Loucy (cell line): ENCODE data around the gene MEF2A.

Experiments used
- H2AFZ ChIP-seq: fragments of 200-600 bp; sonication (generic); 2 replicates; pipeline ENCODE4 v1.6.0; 2016; ENCODE audit warnings: antibody characterized with exemption, mild to moderate bottlenecking, low read length, moderate library complexity
- H3F3A ChIP-seq: fragments of 200-600 bp; 2 replicates; pipeline ENCODE4 v1.6.0; 2016; ENCODE audit warnings: antibody characterized with exemption, low read depth, mild to moderate bottlenecking
- H3K27me3 ChIP-seq: fragments of 200-600 bp; sonication (generic); 2 replicates; pipeline ENCODE4 v1.6.1; 2014; ENCODE audit warnings: low read length, mild to moderate bottlenecking; ENCODE audit not compliant: insufficient read depth, poor library complexity, severe bottlenecking
- H3K36me3 ChIP-seq: fragments of 200-600 bp; sonication (generic); 2 replicates; pipeline ENCODE4 v1.6.1; 2016; ENCODE audit warnings: low read length; ENCODE audit not compliant: insufficient read depth
- H3K4me1 ChIP-seq: fragments of 200-600 bp; sonication (generic); 2 replicates; pipeline ENCODE4 v1.5.1; 2014; ENCODE audit warnings: low read length, mild to moderate bottlenecking; ENCODE audit not compliant: insufficient read depth, poor library complexity, severe bottlenecking
- H3K4me2 ChIP-seq: fragments of 200-600 bp; sonication (generic); 2 replicates; pipeline ENCODE4 v1.6.0; 2014; ENCODE audit warnings: antibody characterized with exemption, low read length, low read depth, mild to moderate bottlenecking; ENCODE audit not compliant: poor library complexity, severe bottlenecking
- H3K4me3 ChIP-seq: fragments of 200-600 bp; sonication (generic); 2 replicates; pipeline ENCODE4 v1.5.1; 2014; ENCODE audit warnings: low read length, mild to moderate bottlenecking, mixed read lengths; ENCODE audit not compliant: poor library complexity, severe bottlenecking
- H3K79me2 ChIP-seq: fragments of 200-600 bp; sonication (generic); 2 replicates; pipeline ENCODE4 v1.6.1; 2014; ENCODE audit warnings: low read length; ENCODE audit not compliant: insufficient read depth
- H3K9ac ChIP-seq: fragments of 200-600 bp; sonication (generic); 2 replicates; pipeline ENCODE4 v1.6.0; 2014; ENCODE audit warnings: mild to moderate bottlenecking, low read depth, low read length, moderate library complexity; ENCODE audit not compliant: poor library complexity, severe bottlenecking
- H3K9me2 ChIP-seq: fragments of 200-600 bp; sonication (generic); replicated peaks from 2 replicates; pipeline ENCODE4 v1.6.1; 2016; ENCODE audit warnings: low read depth, low read length, mixed read lengths
- H3K9me3 ChIP-seq: fragments of 200-600 bp; sonication (generic); 2 replicates; pipeline ENCODE4 v1.6.1; 2014; ENCODE audit warnings: mild to moderate bottlenecking, antibody characterized with exemption, low read length, low read depth; ENCODE audit not compliant: insufficient read depth
- H4K20me1 ChIP-seq: fragments of 200-600 bp; sonication (generic); 2 replicates; pipeline ENCODE4 v1.6.0; 2014; ENCODE audit warnings: antibody characterized with exemption, low read length, mild to moderate bottlenecking; ENCODE audit not compliant: insufficient read depth, poor library complexity, severe bottlenecking
- EZH2phosphoT487 ChIP-seq: fragments of 200-600 bp; IDR thresholded peaks from 2 replicates; pipeline ENCODE4 v1.6.1; 2018; ENCODE audit warnings: antibody characterized with exemption, mild to moderate bottlenecking, moderate library complexity, borderline replicate concordance
- TF ChIP-seq, protein P1 (sequence below): fragments of 200-600 bp; sonication (generic); conservative IDR thresholded peaks from 2 replicates; pipeline ENCODE4 v1.5.1; 2014; ENCODE audit warnings: mild to moderate bottlenecking, antibody characterized with exemption, low read length

Gene MEF2A

DNA sequence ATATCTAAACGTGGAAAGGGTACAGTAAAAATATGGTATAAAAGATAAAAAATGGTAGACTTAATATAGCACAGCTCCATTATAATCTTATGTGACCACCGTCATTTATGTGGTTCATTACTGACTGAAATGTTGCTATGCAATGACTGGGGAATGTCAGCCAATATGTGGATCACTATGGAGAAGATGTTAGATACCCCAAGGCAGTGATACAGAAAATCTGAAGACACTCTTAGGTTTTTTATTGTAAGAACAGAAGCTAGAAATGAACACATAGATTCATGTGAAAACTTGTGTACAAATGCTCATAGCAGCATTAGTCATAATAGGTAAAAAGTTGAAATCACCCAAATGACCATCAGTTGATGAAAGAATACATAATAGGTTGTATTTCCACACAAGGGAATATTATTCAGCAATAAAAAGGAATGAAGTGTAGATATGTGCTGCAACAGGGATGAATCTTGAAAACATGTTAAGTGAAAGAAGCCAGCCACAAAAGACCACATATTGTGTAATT lies 18.4 kb downstream of the MEF2A start:
- Histone ChIP-seq H3K4me1 (peaks cover 39% of the 10 kb centered on the region), H3F3A (peaks cover under 1% of the 10 kb centered on the region; the same call in 1 of the 2 replicates), H3K9ac (no peak overlapping the region), H3K79me2 (peaks cover 99% of the 10 kb centered on the region), H3K27me3 (no peaks in the 10 kb centered on the region), H4K20me1 (peaks cover 37% of the 10 kb centered on the region), H3K4me2 (no peak overlapping the region), H3K9me2 (no peaks in the 10 kb centered on the region), H3K36me3 (peaks cover 10% of the 10 kb centered on the region), H2AFZ (no peak overlapping the region), H3K4me3 (no peak overlapping the region), H3K9me3 (peaks cover 15% of the 10 kb centered on the region)
- TF ChIP-seq EZH2phosphoT487: no peak
- TF ChIP-seq, protein P1, sequence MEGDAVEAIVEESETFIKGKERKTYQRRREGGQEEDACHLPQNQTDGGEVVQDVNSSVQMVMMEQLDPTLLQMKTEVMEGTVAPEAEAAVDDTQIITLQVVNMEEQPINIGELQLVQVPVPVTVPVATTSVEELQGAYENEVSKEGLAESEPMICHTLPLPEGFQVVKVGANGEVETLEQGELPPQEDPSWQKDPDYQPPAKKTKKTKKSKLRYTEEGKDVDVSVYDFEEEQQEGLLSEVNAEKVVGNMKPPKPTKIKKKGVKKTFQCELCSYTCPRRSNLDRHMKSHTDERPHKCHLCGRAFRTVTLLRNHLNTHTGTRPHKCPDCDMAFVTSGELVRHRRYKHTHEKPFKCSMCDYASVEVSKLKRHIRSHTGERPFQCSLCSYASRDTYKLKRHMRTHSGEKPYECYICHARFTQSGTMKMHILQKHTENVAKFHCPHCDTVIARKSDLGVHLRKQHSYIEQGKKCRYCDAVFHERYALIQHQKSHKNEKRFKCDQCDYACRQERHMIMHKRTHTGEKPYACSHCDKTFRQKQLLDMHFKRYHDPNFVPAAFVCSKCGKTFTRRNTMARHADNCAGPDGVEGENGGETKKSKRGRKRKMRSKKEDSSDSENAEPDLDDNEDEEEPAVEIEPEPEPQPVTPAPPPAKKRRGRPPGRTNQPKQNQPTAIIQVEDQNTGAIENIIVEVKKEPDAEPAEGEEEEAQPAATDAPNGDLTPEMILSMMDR: no peak

DNA sequence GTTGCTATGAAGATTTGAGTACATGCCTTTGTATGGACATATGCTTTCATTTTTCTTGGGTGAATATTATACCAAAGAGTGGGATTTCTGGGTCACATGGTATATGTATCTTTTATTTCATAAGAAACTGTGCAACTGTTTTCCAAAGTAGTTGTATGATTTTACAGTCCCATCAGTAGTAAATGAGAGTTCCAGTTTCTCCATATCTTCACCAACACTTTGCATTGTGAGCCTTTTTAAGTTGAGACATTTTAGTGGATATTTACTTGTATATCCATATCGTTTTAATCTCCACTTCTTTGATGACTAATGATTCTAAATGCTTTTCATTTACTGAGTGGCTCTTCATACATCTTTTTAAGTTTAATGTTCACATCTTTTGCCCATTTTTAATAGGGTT lies 20.3 kb downstream of the MEF2A start:
- Histone ChIP-seq H3F3A (peaks cover 6% of the 10 kb centered on the region; the same call in 1 of the 2 replicates), H3K36me3 (peaks cover 10% of the 10 kb centered on the region), H3K9me2 (no peaks in the 10 kb centered on the region), H3K9me3 (peaks cover 15% of the 10 kb centered on the region), H3K4me3 (no peak overlapping the region), H4K20me1 (peaks cover 34% of the 10 kb centered on the region), H3K9ac (no peak overlapping the region), H3K4me1 (peaks cover 38% of the 10 kb centered on the region), H3K27me3 (no peaks in the 10 kb centered on the region), H2AFZ (no peak overlapping the region), H3K4me2 (no peak overlapping the region), H3K79me2 (peaks cover 99% of the 10 kb centered on the region)
- TF ChIP-seq, protein P1: no peak
- TF ChIP-seq EZH2phosphoT487: no peak

DNA sequence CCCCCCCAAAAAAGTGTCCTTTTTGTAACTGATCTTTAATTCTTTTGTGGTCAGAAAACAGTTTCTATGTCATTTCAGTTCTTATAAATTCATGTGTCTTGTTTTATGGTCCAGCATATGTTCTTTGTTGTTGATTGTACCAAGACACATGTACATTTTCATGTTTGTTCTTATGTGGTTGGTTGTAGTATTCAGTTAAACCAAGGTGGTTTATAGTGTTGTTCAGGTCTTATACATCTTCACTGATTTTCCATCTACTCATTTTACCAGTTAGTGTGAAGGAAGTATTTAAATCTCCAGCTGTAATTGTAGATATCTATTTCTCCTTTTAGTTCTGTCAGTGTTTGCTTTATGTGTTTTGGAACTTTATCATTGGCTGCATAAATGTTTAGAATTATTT lies 24.0 kb downstream of the MEF2A start:
- Histone ChIP-seq H3K9ac (no peak overlapping the region), H4K20me1 (peaks cover 21% of the 10 kb centered on the region), H2AFZ (no peak overlapping the region), H3K9me2 (no peaks in the 10 kb centered on the region), H3F3A (peaks cover 6% of the 10 kb centered on the region; the same call in 1 of the 2 replicates), H3K79me2 (peaks cover 98% of the 10 kb centered on the region), H3K36me3 (peaks cover 9% of the 10 kb centered on the region; the same call in 1 of the 2 replicates), H3K4me2 (peak overlapping the region; percentile 33), H3K4me3 (no peak overlapping the region), H3K27me3 (no peaks in the 10 kb centered on the region), H3K9me3 (peaks cover 18% of the 10 kb centered on the region), H3K4me1 (peaks cover 26% of the 10 kb centered on the region)
- TF ChIP-seq, protein P1: no peak
- TF ChIP-seq EZH2phosphoT487: peak; percentile 45; the same call in 1 of the 2 replicates
